ENCODE results near the gene UNC50.
A peak's percentile ranks its signal among the peaks of the same experiment; 100 is the strongest.
"Not testable (repeated sequence)": the region's sequence is repeated elsewhere in the genome, so short reads cannot be mapped to it uniquely, and the experiment has no call there.

UNC50 gene

DNA sequence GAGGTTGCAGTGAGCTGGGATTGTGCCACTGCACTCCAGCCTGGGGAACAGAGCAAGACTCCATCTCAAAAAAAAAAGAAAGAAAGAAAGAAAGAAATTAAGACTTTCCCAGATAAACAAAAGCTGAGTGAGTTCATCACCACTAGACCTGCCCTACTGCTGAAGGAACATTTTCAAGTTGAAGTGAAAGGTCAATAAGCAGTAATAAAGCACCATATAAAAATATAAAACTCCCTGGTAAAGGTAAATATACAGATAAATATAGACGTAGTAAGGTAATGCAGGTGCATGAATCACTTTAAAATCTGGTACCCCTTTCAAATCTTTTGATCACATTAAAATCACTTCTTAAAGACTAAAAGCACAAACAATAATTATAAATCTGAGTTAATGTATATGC lies 42.6 kb downstream of the UNC50 start:
- DNase-seq (ENCODE audit: insufficient read length, low spot score) (no peak), FAIRE-seq (no peak)
- no peak for TF ChIP-seq POLR2A (IDR thresholded peaks at IDR 0.05; ENCODE audit: low read depth, low read length)

DNA sequence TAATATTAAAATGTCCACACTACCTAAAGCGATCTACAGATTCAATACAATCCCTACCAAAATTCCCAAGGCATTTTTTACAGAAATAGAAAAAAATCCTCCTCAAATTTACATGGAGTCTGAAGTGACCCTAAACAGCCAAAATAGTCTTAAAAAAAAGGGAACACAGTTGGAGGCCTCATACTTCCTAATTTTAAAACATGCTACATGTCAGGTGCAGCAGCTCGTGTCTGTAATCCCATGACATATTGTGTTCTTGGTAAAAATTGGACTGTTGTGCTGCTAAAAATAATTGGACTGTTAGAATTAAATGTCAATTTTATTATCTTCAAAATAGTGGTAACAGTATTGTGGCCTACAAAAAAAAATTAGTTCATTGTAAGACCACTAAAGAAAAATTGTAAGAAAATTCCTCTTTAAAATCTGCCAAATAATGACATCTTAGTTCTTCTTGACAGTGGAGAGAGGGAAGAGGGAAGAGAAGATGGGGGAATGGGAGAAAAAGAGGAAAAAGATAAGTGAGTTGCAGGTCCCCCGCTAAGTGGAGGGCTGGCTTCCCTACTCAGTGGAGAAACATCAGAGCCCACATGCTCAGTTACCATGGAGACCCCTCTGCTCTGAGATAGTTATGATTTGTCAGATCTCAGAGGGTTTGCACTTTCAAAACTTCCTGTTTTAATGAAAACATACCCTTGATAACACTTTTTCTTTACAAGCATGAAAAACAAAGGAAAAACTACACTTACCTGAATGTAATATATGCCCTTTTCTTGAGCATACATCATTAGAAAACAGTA lies 46.5 kb downstream of the UNC50 start:
- FAIRE-seq (no peak), DNase-seq (ENCODE audit: insufficient read length, low spot score) (no peak)
- TF ChIP-seq POLR2A (IDR thresholded peaks at IDR 0.05; ENCODE audit: low read depth, low read length): no peak

DNA sequence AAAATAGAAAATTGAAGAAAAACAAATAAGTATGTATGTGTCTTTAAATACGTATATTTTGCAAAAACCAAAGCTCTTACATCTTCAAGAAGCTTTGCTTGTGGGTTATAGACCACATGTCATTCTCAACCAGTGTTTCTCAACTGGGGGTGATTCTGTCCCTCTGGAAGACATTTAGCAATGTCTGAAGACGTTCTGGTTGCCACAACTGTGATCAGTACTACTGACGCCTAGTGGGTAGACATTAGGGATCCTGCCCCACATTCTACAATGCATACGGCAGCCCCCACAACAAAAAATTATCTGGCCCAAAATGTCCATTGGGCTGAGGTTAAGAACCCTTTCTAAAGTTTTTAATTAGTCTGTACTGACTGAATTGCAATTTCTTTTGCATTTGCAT lies 48.4 kb downstream of the UNC50 start:
- TF ChIP-seq POLR2A (IDR thresholded peaks at IDR 0.05; ENCODE audit: low read depth, low read length): no peak
- no peak for FAIRE-seq
- no peak for DNase-seq (ENCODE audit: insufficient read length, low spot score)

DNA sequence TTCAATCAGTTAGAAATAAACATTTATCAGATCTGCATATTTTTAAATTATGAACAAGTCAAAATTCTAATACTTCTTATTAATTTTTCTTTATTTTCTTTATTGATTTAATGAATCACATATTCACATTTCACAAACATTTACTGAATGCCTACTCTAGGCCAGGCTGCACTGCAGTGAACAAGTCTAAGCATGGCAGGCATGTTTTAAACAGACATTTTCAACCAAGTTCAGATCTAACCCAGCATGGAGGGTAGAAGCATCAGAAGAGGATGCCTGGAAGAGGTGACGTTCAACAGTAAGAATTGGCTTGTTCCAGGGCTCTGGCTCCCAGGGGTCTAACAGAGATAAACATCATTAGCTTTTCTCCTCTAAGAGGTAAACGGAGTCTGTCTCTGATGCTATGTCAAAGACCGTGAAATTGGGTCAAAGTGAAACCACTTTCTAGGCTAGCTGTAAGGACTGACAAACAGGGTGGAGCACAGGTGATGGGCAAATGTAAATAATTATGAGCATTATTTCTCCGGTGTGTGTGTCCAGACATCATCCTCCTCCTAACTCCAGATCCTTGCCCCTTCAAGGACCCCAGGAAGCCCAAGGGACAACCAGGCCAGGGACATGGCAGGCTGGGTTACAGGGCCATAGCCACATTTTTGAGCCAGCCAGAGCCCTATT lies 50.6 kb downstream of the UNC50 start:
- DNase-seq (ENCODE audit: insufficient read length, low spot score): no peak
- no peak for TF ChIP-seq POLR2A (IDR thresholded peaks at IDR 0.05; ENCODE audit: low read depth, low read length)
- no peak for FAIRE-seq

DNA sequence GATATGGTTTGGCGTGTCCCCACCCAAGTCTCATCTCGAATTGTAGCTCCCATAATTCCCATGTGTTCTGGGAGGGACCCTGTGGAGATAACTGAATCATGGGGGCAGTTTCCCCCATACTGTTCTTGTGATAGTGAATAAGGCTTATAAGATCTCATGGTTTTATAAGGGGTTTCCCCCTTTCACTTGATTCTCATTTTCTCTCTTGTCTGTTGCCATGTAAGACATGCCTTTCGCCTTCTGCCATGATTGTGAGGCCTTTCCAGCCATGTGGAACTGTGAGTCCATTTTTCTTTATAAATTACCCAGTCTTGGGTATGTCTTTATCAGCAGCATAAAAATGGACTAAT lies 51.1 kb downstream of the UNC50 start:
- not testable (repeated sequence) for FAIRE-seq; DNase-seq (ENCODE audit: insufficient read length, low spot score)

DNA sequence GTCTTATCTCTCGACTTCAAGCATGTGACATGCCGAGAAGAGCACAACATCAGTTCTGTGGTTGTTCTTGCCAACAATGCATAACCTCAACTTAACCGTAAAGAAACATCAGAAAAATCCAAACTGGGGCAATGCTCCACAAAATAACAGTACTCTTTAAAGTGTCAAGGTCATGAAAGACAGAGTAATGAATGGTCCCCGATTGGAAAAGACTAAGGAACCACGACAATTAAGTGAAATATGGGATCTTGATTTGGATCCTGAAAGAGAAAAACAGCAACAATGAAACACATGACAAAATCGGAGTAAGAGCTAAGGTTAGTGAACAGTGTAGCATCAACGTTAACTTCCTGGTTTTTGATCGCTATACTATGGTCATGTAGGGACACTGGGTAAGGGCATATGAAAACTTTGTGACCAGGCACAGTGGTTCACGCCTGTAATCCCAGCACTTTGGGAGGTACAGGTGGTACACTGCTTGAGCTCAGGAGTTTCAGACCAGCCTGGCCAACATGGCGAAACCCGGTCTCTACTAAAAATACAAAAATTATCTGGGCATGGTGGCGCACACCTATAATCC lies 55.2 kb downstream of the UNC50 start:
- no peak for FAIRE-seq

DNA sequence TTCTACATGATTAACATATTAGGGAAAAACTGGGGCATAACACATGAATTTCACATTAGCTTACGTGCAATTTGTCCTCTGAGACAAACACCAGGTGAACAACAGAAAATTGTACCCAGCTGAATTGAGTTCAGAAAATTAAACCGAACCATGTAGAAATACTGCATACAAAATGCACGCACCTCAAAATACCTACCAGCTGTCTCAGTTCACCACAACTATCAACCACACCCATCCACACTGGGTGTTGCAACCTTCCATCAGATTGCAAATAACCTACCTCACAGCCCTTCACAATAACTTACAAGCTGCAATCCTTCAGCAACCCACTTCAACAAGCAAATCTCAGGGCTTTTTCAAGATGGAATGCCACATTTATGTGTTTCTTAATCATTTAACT lies 55.9 kb downstream of the UNC50 start:
- FAIRE-seq (peak; percentile 27), DNase-seq (ENCODE audit: insufficient read length, low spot score) (no peak)
- TF ChIP-seq POLR2A (IDR thresholded peaks at IDR 0.05; ENCODE audit: low read depth, low read length): no peak

More for the DNA sequence above, 55.2 kb downstream of the UNC50 start:
- DNase-seq (ENCODE audit: insufficient read length, low spot score): no peak
- no peak for TF ChIP-seq POLR2A (IDR thresholded peaks at IDR 0.05; ENCODE audit: low read depth, low read length)

DNA sequence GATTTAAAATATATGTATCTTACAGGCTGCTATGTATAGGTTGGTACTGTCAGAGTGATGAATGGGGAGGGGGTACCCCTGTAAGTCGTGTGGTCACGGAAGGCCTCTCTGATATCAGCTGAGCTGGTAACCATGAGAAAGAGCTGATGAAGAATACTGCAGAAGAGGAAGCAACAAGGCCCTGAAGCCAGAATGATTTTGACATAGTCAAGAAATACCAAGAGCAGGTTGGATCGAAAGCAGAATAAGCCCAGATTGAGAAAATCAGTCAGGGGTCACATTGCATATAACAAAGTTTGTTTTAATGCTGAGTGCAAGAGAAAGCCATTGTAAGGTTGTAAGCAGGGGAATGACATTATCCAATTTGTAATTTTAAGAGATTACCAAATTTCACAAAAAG lies 57.3 kb downstream of the UNC50 start:
- TF ChIP-seq POLR2A (IDR thresholded peaks at IDR 0.05; ENCODE audit: low read depth, low read length): no peak
- no peak for DNase-seq (ENCODE audit: insufficient read length, low spot score)
- FAIRE-seq: no peak

All from H54 (cell line).